GM23338 (cell line): Measurements from ENCODE around the gene NCKAP5. TPM values are rescaled to one million over a fixed set of nuclear protein-coding genes. Genes with fewer than 3 reads are reported as not detected.

Source experiments
- ATAC-seq: fragments of 200-7000 bp; cut with Tn5 transposase; 3 replicates; pipeline ENCODE4 v1.9.1; 2020
- DNase-seq: peaks from one replicate; pipeline ENCODE4 v3.0.0-alpha.2; 2015; ENCODE audit warnings: low spot score
- H2AFZ ChIP-seq: fragments of 200-600 bp; sonication (generic); 2 replicates; pipeline ENCODE4 v1.8.0; 2016; ENCODE audit warnings: antibody characterized with exemption, mild to moderate bottlenecking, moderate library complexity
- H3F3A ChIP-seq: fragments of 200-600 bp; sonication (generic); replicated peaks from 2 replicates; pipeline ENCODE4 v1.8.0; 2017; ENCODE audit warnings: antibody characterized with exemption, mixed run types, low read depth
- H3K27ac ChIP-seq: fragments of 200-600 bp; sonication (generic); 2 replicates; pipeline ENCODE4 v1.6.1; 2016; ENCODE audit warnings: low read depth
- H3K27me3 ChIP-seq: fragments of 200-600 bp; sonication (generic); 2 replicates; pipeline ENCODE4 v1.8.0; 2016; ENCODE audit warnings: mild to moderate bottlenecking, mixed run types, moderate library complexity; ENCODE audit not compliant: insufficient read depth
- H3K36me3 ChIP-seq: fragments of 200-600 bp; sonication (generic); 2 replicates; pipeline ENCODE4 v1.8.0; 2016; ENCODE audit warnings: mild to moderate bottlenecking; ENCODE audit not compliant: insufficient read depth
- H3K4me1 ChIP-seq: fragments of 200-600 bp; sonication (generic); 2 replicates; pipeline ENCODE4 v1.8.0; 2016; ENCODE audit warnings: mild to moderate bottlenecking, moderate library complexity; ENCODE audit not compliant: insufficient read depth
- H3K4me2 ChIP-seq: fragments of 200-600 bp; sonication (generic); 2 replicates; pipeline ENCODE4 v1.7.1; 2017; ENCODE audit warnings: mixed run types
- H3K4me3 ChIP-seq: fragments of 200-600 bp; sonication (generic); 2 replicates; pipeline ENCODE4 v1.6.1; 2016; ENCODE audit warnings: mixed run types
- H3K79me2 ChIP-seq: fragments of 200-600 bp; sonication (generic); replicated peaks from 2 replicates; pipeline ENCODE4 v1.8.0; 2017; ENCODE audit warnings: mild to moderate bottlenecking; ENCODE audit not compliant: insufficient read depth
- H3K9me2 ChIP-seq: fragments of 200-600 bp; sonication (generic); 2 replicates; pipeline ENCODE4 v1.8.0; 2017; ENCODE audit not compliant: insufficient read depth
- H4K20me1 ChIP-seq: fragments of 200-600 bp; sonication (generic); replicated peaks from 2 replicates; pipeline ENCODE4 v1.8.0; 2017; ENCODE audit warnings: mild to moderate bottlenecking; ENCODE audit not compliant: insufficient read depth
- H3K27ac Mint-ChIP-seq: 2 replicates; pipeline ENCODE4 v1.8.0; 2020; ENCODE audit warnings: inconsistent platforms, mild to moderate bottlenecking, moderate library complexity, mixed read lengths
- H3K27me3 Mint-ChIP-seq: 3 replicates; pipeline ENCODE4 v1.8.0; 2022; ENCODE audit warnings: low read depth, mild to moderate bottlenecking, moderate library complexity, mixed read lengths, inconsistent platforms; ENCODE audit not compliant: insufficient read depth, poor library complexity
- H3K36me3 Mint-ChIP-seq: 3 replicates; pipeline ENCODE4 v1.8.0; 2021; ENCODE audit warnings: low read depth, mild to moderate bottlenecking, inconsistent platforms, moderate library complexity, mixed read lengths
- H3K4me1 Mint-ChIP-seq: 3 replicates; pipeline ENCODE4 v1.8.0; 2020; ENCODE audit warnings: mild to moderate bottlenecking, inconsistent platforms, mixed read lengths
- H3K4me3 Mint-ChIP-seq: 3 replicates; pipeline ENCODE4 v1.8.0; 2021; ENCODE audit warnings: moderate library complexity, mild to moderate bottlenecking, inconsistent platforms, mixed read lengths
- H3K9me3 Mint-ChIP-seq: 3 replicates; pipeline ENCODE4 v1.8.0; 2020; ENCODE audit warnings: moderate library complexity, mild to moderate bottlenecking, inconsistent platforms, mixed read lengths
- CREB1 ChIP-seq: fragments of 250-450 bp; sonication (Bioruptor Pico); IDR thresholded peaks from 2 replicates; pipeline ENCODE4 v1.5.0; 2020; ENCODE audit warnings: low read depth, mild to moderate bottlenecking, moderate library complexity
- CTCF ChIP-seq, 2 experiments: fragments of 200-600 bp in 1 of 2; sonication (generic) in 1 of 2; conservative IDR thresholded peaks; 2 replicates each; pipeline versions ENCODE4 v1.5.1 to v1.6.1; 2016 to 2017; ENCODE audit warnings: antibody characterized with exemption in 2 of 2, low read depth in 2 of 2, mild to moderate bottlenecking in 2 of 2, moderate library complexity in 1 of 2
- EZH2 ChIP-seq: fragments of 200-600 bp; sonication (generic); IDR thresholded peaks from one replicate; pipeline ENCODE4 v1.8.0; 2017; ENCODE audit warnings: antibody characterized with exemption, mild to moderate bottlenecking, low read depth; ENCODE audit not compliant: unreplicated experiment
- EZH2phosphoT487 ChIP-seq: fragments of 200-600 bp; sonication (generic); IDR thresholded peaks from one replicate; pipeline ENCODE4 v1.8.1; 2018; ENCODE audit warnings: antibody characterized with exemption; ENCODE audit not compliant: unreplicated experiment
- JUNB ChIP-seq: IDR thresholded peaks from one replicate; pipeline ENCODE4 v1.6.1; 2016; ENCODE audit warnings: antibody characterized with exemption; ENCODE audit not compliant: unreplicated experiment
- NANOG ChIP-seq: IDR thresholded peaks from 2 replicates; pipeline ENCODE4 v1.6.1; 2016; ENCODE audit warnings: antibody characterized with exemption, borderline replicate concordance
- POLR2AphosphoS5 ChIP-seq: IDR thresholded peaks from 2 replicates; pipeline ENCODE4 v1.6.1; 2016; ENCODE audit warnings: antibody characterized with exemption, low read depth
- STAT1 ChIP-seq: IDR thresholded peaks from one replicate; pipeline ENCODE4 v1.6.1; 2016; ENCODE audit warnings: antibody characterized with exemption; ENCODE audit not compliant: unreplicated experiment
- ZNF114 ChIP-seq: fragments of 250-450 bp; sonication (Bioruptor Pico); IDR thresholded peaks from 2 replicates; pipeline ENCODE4 v1.5.0; 2020; ENCODE audit warnings: mild to moderate bottlenecking, moderate library complexity
- ZNF331 ChIP-seq: fragments of 250-450 bp; sonication (Bioruptor Pico); IDR thresholded peaks from 2 replicates; pipeline ENCODE4 v1.5.0; 2020; ENCODE audit warnings: low read depth, mild to moderate bottlenecking, moderate library complexity
- ZNF462 ChIP-seq: fragments of 250-450 bp; sonication (Bioruptor Pico); IDR thresholded peaks from 2 replicates; pipeline ENCODE4 v1.5.0; 2020; ENCODE audit warnings: mild to moderate bottlenecking, moderate library complexity
- polyA plus RNA-seq: library from polyadenylated mRNA; unstranded; fragments of >200 nt; fragmentation: Nextera tagmentation; extraction: Ambion mirVana; gene quantifications from 2 replicates; pipeline ENCODE4 v1.2.1, GENCODE V29; 2016
- total RNA-seq: library from RNA; depleted of rRNA; stranded (reverse); fragments of >200 nt; shearing (Covaris generic); gene quantifications from 2 replicates; pipeline ENCODE4 v1.2.3, GENCODE V29; 2014
- TF ChIP-seq, protein P1 (sequence below): IDR thresholded peaks from one replicate; pipeline ENCODE4 v1.6.1; 2018; ENCODE audit warnings: antibody characterized with exemption; ENCODE audit not compliant: unreplicated experiment
- TF ChIP-seq, protein P2 (sequence below): IDR thresholded peaks from 2 replicates; pipeline ENCODE4 v1.6.1; 2016; ENCODE audit warnings: antibody characterized with exemption

Gene NCKAP5
- total and polyA plus RNA-seq, 2 experiments from 2014 or later = 0.34 to 0.73 TPM

DNA sequence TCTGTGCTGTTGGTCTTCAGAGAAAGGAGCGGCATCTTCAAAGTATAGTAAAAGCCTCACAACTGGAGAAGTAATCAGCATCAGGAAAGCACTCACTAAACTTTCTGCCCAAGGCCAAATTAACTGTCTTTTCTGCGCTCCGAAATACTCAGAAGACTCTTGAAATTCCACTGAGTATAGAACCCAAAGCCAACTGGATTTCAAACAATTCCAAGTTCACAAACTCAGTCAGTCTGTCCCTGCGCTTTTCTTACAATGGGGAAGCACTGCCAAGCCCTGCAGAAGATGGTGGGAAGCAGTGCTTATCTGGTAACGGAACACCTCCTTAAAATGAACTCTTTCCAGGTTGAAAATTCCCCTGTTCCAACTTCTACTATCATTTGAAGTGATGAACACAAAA lies 193.5 kb downstream of the NCKAP5 start:
- Mint-ChIP-seq H3K4me3 (no peak overlapping the region), H3K27ac (no peak overlapping the region), H3K4me1 (peaks cover 20% of the 10 kb centered on the region), H3K9me3 (no peaks in the 10 kb centered on the region), H3K27me3 (no peaks in the 10 kb centered on the region), H3K36me3 (no peaks in the 10 kb centered on the region)
- DNase-seq = no peak
- Histone ChIP-seq H3K9me2 (peaks cover 3% of the 10 kb centered on the region; the same call in 1 of the 2 replicates), H3K4me2 (no peak overlapping the region), H3F3A (no peaks in the 10 kb centered on the region), H3K27me3 (no peaks in the 10 kb centered on the region), H4K20me1 (no peaks in the 10 kb centered on the region), H2AFZ (no peak overlapping the region), H3K36me3 (0 out of 2 replicates have a peak, but pooled peaks cover 5% of the 10 kb centered on the region), H3K27ac (no peak overlapping the region), H3K79me2 (no peaks in the 10 kb centered on the region), H3K4me1 (peaks cover 21% of the 10 kb centered on the region), H3K4me3 (no peak overlapping the region)
- ATAC-seq = no peak
- no peak for TF ChIP-seq CTCF (conservative IDR thresholded peaks at IDR 0.05; ENCODE audit: low read depth in 2 of 2)
- no peak for TF ChIP-seq JUNB
- no peak for TF ChIP-seq ZNF462 (CRISPR knock-in tag)
- TF ChIP-seq POLR2AphosphoS5 = no peak
- TF ChIP-seq ZNF331 (CRISPR knock-in tag) = no peak
- no peak for TF ChIP-seq ZNF114 (CRISPR knock-in tag)
- TF ChIP-seq, protein P1, sequence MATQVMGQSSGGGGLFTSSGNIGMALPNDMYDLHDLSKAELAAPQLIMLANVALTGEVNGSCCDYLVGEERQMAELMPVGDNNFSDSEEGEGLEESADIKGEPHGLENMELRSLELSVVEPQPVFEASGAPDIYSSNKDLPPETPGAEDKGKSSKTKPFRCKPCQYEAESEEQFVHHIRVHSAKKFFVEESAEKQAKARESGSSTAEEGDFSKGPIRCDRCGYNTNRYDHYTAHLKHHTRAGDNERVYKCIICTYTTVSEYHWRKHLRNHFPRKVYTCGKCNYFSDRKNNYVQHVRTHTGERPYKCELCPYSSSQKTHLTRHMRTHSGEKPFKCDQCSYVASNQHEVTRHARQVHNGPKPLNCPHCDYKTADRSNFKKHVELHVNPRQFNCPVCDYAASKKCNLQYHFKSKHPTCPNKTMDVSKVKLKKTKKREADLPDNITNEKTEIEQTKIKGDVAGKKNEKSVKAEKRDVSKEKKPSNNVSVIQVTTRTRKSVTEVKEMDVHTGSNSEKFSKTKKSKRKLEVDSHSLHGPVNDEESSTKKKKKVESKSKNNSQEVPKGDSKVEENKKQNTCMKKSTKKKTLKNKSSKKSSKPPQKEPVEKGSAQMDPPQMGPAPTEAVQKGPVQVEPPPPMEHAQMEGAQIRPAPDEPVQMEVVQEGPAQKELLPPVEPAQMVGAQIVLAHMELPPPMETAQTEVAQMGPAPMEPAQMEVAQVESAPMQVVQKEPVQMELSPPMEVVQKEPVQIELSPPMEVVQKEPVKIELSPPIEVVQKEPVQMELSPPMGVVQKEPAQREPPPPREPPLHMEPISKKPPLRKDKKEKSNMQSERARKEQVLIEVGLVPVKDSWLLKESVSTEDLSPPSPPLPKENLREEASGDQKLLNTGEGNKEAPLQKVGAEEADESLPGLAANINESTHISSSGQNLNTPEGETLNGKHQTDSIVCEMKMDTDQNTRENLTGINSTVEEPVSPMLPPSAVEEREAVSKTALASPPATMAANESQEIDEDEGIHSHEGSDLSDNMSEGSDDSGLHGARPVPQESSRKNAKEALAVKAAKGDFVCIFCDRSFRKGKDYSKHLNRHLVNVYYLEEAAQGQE = no peak
- TF ChIP-seq, protein P2, sequence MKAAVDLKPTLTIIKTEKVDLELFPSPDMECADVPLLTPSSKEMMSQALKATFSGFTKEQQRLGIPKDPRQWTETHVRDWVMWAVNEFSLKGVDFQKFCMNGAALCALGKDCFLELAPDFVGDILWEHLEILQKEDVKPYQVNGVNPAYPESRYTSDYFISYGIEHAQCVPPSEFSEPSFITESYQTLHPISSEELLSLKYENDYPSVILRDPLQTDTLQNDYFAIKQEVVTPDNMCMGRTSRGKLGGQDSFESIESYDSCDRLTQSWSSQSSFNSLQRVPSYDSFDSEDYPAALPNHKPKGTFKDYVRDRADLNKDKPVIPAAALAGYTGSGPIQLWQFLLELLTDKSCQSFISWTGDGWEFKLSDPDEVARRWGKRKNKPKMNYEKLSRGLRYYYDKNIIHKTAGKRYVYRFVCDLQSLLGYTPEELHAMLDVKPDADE = no peak
- no peak for TF ChIP-seq EZH2phosphoT487
- no peak for TF ChIP-seq EZH2
- TF ChIP-seq CREB1 (CRISPR knock-in tag) = no peak
- no peak for TF ChIP-seq STAT1
- TF ChIP-seq NANOG = no peak
